Loucy (cell line): Measurements from ENCODE around the gene SLF2.

Source experiments
- H2AFZ ChIP-seq: fragments of 200-600 bp; sonication (generic); 2 replicates; pipeline ENCODE4 v1.6.0; 2016; ENCODE audit warnings: antibody characterized with exemption, mild to moderate bottlenecking, low read length, moderate library complexity
- H3F3A ChIP-seq: fragments of 200-600 bp; 2 replicates; pipeline ENCODE4 v1.6.0; 2016; ENCODE audit warnings: antibody characterized with exemption, low read depth, mild to moderate bottlenecking
- H3K27me3 ChIP-seq: fragments of 200-600 bp; sonication (generic); 2 replicates; pipeline ENCODE4 v1.6.1; 2014; ENCODE audit warnings: low read length, mild to moderate bottlenecking; ENCODE audit not compliant: insufficient read depth, poor library complexity, severe bottlenecking
- H3K36me3 ChIP-seq: fragments of 200-600 bp; sonication (generic); 2 replicates; pipeline ENCODE4 v1.6.1; 2016; ENCODE audit warnings: low read length; ENCODE audit not compliant: insufficient read depth
- H3K4me1 ChIP-seq: fragments of 200-600 bp; sonication (generic); 2 replicates; pipeline ENCODE4 v1.5.1; 2014; ENCODE audit warnings: low read length, mild to moderate bottlenecking; ENCODE audit not compliant: insufficient read depth, poor library complexity, severe bottlenecking
- H3K4me2 ChIP-seq: fragments of 200-600 bp; sonication (generic); 2 replicates; pipeline ENCODE4 v1.6.0; 2014; ENCODE audit warnings: antibody characterized with exemption, low read length, low read depth, mild to moderate bottlenecking; ENCODE audit not compliant: poor library complexity, severe bottlenecking
- H3K4me3 ChIP-seq: fragments of 200-600 bp; sonication (generic); 2 replicates; pipeline ENCODE4 v1.5.1; 2014; ENCODE audit warnings: low read length, mild to moderate bottlenecking, mixed read lengths; ENCODE audit not compliant: poor library complexity, severe bottlenecking
- H3K79me2 ChIP-seq: fragments of 200-600 bp; sonication (generic); 2 replicates; pipeline ENCODE4 v1.6.1; 2014; ENCODE audit warnings: low read length; ENCODE audit not compliant: insufficient read depth
- H3K9ac ChIP-seq: fragments of 200-600 bp; sonication (generic); 2 replicates; pipeline ENCODE4 v1.6.0; 2014; ENCODE audit warnings: mild to moderate bottlenecking, low read depth, low read length, moderate library complexity; ENCODE audit not compliant: poor library complexity, severe bottlenecking
- H3K9me2 ChIP-seq: fragments of 200-600 bp; sonication (generic); replicated peaks from 2 replicates; pipeline ENCODE4 v1.6.1; 2016; ENCODE audit warnings: low read depth, low read length, mixed read lengths
- H3K9me3 ChIP-seq: fragments of 200-600 bp; sonication (generic); 2 replicates; pipeline ENCODE4 v1.6.1; 2014; ENCODE audit warnings: mild to moderate bottlenecking, antibody characterized with exemption, low read length, low read depth; ENCODE audit not compliant: insufficient read depth
- H4K20me1 ChIP-seq: fragments of 200-600 bp; sonication (generic); 2 replicates; pipeline ENCODE4 v1.6.0; 2014; ENCODE audit warnings: antibody characterized with exemption, low read length, mild to moderate bottlenecking; ENCODE audit not compliant: insufficient read depth, poor library complexity, severe bottlenecking
- CTCF ChIP-seq: fragments of 200-600 bp; sonication (generic); conservative IDR thresholded peaks from 2 replicates; pipeline ENCODE4 v1.5.1; 2014; ENCODE audit warnings: mild to moderate bottlenecking, antibody characterized with exemption, low read length
- EZH2phosphoT487 ChIP-seq: fragments of 200-600 bp; IDR thresholded peaks from 2 replicates; pipeline ENCODE4 v1.6.1; 2018; ENCODE audit warnings: antibody characterized with exemption, mild to moderate bottlenecking, moderate library complexity, borderline replicate concordance

Gene SLF2

GRCh38 chr10:100978121-100978900 is 65.5 kb downstream of the SLF2 start:
- no peaks in the 10 kb centered on the region for H3F3A ChIP-seq
- TF ChIP-seq EZH2phosphoT487 (no peak), CTCF (no peak)
- H4K20me1 ChIP-seq: no peaks in the 10 kb centered on the region
- no peaks in the 10 kb centered on the region for H3K4me1 ChIP-seq
- no peak overlapping the region for H3K4me2 ChIP-seq
- no peak overlapping the region for H3K9ac ChIP-seq
- H3K36me3 ChIP-seq: no peaks in the 10 kb centered on the region
- no peaks in the 10 kb centered on the region for H3K9me3 ChIP-seq
- no peaks in the 10 kb centered on the region for H3K79me2 ChIP-seq
- no peak overlapping the region for H2AFZ ChIP-seq
- no peaks in the 10 kb centered on the region for H3K27me3 ChIP-seq
- H3K4me3 ChIP-seq: no peak overlapping the region
- no peaks in the 10 kb centered on the region for H3K9me2 ChIP-seq

- H2AFZ ChIP-seq: no peak overlapping the region
- TF ChIP-seq EZH2phosphoT487: no peak
- no peak for TF ChIP-seq CTCF
Observed at GRCh38 chr10:100978901-100979195, 66.1 kb downstream of the SLF2 start.

GRCh38 chr10:100979791-100980272 is 67.1 kb downstream of the SLF2 start:
- Histone ChIP-seq H3K27me3 (no peaks in the 10 kb centered on the region), H3K9me3 (no peaks in the 10 kb centered on the region), H3K4me3 (no peak overlapping the region), H3K36me3 (no peaks in the 10 kb centered on the region), H2AFZ (no peak overlapping the region), H3K4me2 (no peak overlapping the region), H4K20me1 (no peaks in the 10 kb centered on the region), H3K79me2 (no peaks in the 10 kb centered on the region), H3K9me2 (no peaks in the 10 kb centered on the region), H3F3A (no peaks in the 10 kb centered on the region), H3K9ac (no peak overlapping the region), H3K4me1 (no peaks in the 10 kb centered on the region)
- TF ChIP-seq EZH2phosphoT487 (no peak), CTCF (no peak)

More at GRCh38 chr10:100978901-100979195, 66.1 kb downstream of the SLF2 start:
- Histone ChIP-seq H3K9me2 (no peaks in the 10 kb centered on the region), H3K4me1 (no peaks in the 10 kb centered on the region), H3K79me2 (no peaks in the 10 kb centered on the region), H4K20me1 (no peaks in the 10 kb centered on the region), H3K27me3 (no peaks in the 10 kb centered on the region), H3K36me3 (no peaks in the 10 kb centered on the region), H3K4me2 (no peak overlapping the region), H3F3A (no peaks in the 10 kb centered on the region), H3K9me3 (no peaks in the 10 kb centered on the region), H3K9ac (no peak overlapping the region), H3K4me3 (no peak overlapping the region)
